ENCODE results near the gene ATP11A.

- TF ChIP-seq POLR2AphosphoS5 (IDR thresholded peaks at IDR 0.05) (no peak), POLR2A (IDR thresholded peaks at IDR 0.05) (no peak)
These were observed 148.4 kb downstream of the ATP11A start for GRCh38 chr13:112838038-112838841.
